HepG2 (cell line): ENCODE results near the gene PRRG3. TPM values are rescaled to one million over a fixed set of nuclear protein-coding genes. Genes with fewer than 3 reads are reported as not detected.

ENCODE experiments used
- ATAC-seq: fragments of 200-7000 bp; cut with Tn5 transposase; 3 replicates; pipeline ENCODE4 v1.9.1; 2020; ENCODE audit warnings: mild to moderate bottlenecking, moderate library complexity
- BruUV-seq: library from RNA; stranded (reverse); fragments of 400-500 nt; replicated peaks from 2 replicates; lab custom pipeline; 2021; lab: Mats Ljungman, UMichigan
- CTCF ChIA-PET: fragments of 300-600 bp; formaldehyde crosslinking; extraction: SDS; loops from one replicate; lab custom pipeline; 2021; ENCODE audit warnings: low total read pairs, inconsistent platforms, low intra/inter-chr PET ratio; lab: Yijun Ruan, JAX
- POLR2A ChIA-PET: fragments of 350-600 bp; sonication (Branson Sonifier 250); formaldehyde crosslinking; loops from one replicate; lab custom pipeline; 2020; ENCODE audit warnings: antibody characterized with exemption, inconsistent platforms; lab: Yijun Ruan, JAX
- DNase-seq: peaks from one replicate; pipeline ENCODE4 v3.0.0-alpha.2; 2015; ENCODE audit warnings: low spot score
- FAIRE-seq: peaks from 3 replicates; lab custom pipeline; 2011; peaks lifted over from hg19 to GRCh38; lab: Jason Lieb, UNC
- H2AFZ ChIP-seq: one replicate; pipeline ENCODE4 v1.6.1; 2011; ENCODE audit warnings: low read length, inconsistent platforms
- H3K27ac ChIP-seq: fragments of 300-600 bp; 3 replicates; pipeline ENCODE4 v1.8.0; 2011; ENCODE audit warnings: mixed run types, mild to moderate bottlenecking, mixed read lengths, low read length, inconsistent platforms; ENCODE audit not compliant: insufficient read depth; ENCODE audit errors: extremely low read length
- H3K27me3 ChIP-seq, 2 experiments: fragments of 200-600 bp in 1 of 2; 2 replicates in 1 of 2; 3 replicates in 1 of 2; pipeline versions ENCODE4 v1.6.0 to v1.8.0; 2011; ENCODE audit warnings: low read length in 2 of 2, mild to moderate bottlenecking in 2 of 2, moderate library complexity in 2 of 2, inconsistent platforms in 1 of 2; ENCODE audit not compliant: insufficient read depth in 2 of 2, control insufficient read depth in 1 of 2
- H3K36me3 ChIP-seq, 2 experiments: fragments of 200-600 bp in 1 of 2; replicated peaks in 1 of 2; 2 replicates in 1 of 2; 3 replicates in 1 of 2; pipeline versions ENCODE4 v1.5.1 to v1.8.0; 2011; ENCODE audit warnings: low read length in 2 of 2, inconsistent platforms in 1 of 2; ENCODE audit not compliant: insufficient read depth in 2 of 2, control insufficient read depth in 1 of 2
- H3K4me1 ChIP-seq: 2 replicates; pipeline ENCODE4 v1.5.1; 2012; ENCODE audit warnings: low read length, inconsistent platforms; ENCODE audit not compliant: insufficient read depth
- H3K4me2 ChIP-seq: 2 replicates; pipeline ENCODE4 v1.6.0; 2011; ENCODE audit warnings: low read depth, low read length, inconsistent platforms
- H3K4me3 ChIP-seq, 3 experiments: fragments of 200-600 bp in 1 of 3; sonication (generic), shearing (Covaris generic) in 1 of 3; replicated peaks in 1 of 3; 2 replicates each; pipeline ENCODE4 v1.5.1; 2011 to 2016; ENCODE audit warnings: low read length in 3 of 3, inconsistent platforms in 2 of 3, low read depth in 2 of 3, mild to moderate bottlenecking in 2 of 3, control low read depth in 1 of 3, mixed read lengths in 1 of 3; ENCODE audit not compliant: insufficient read depth in 1 of 3
- H3K79me2 ChIP-seq: one replicate; pipeline ENCODE4 v1.6.1; 2011; ENCODE audit warnings: low read length, inconsistent platforms; ENCODE audit not compliant: insufficient read depth
- H3K9ac ChIP-seq: 2 replicates; pipeline ENCODE4 v1.6.0; 2011; ENCODE audit warnings: mild to moderate bottlenecking, low read depth, low read length, inconsistent platforms; ENCODE audit not compliant: insufficient read depth
- H3K9me3 ChIP-seq: 2 replicates; pipeline ENCODE4 v1.5.1; 2012; ENCODE audit warnings: mild to moderate bottlenecking, low read length
- H4K20me1 ChIP-seq: 2 replicates; pipeline ENCODE4 v1.6.0; 2011; ENCODE audit warnings: inconsistent platforms, mild to moderate bottlenecking, low read length, moderate library complexity; ENCODE audit not compliant: insufficient read depth
- ARNTL ChIP-seq: sonication (generic); formaldehyde crosslinking; IDR thresholded peaks from 2 replicates; pipeline ENCODE4 v1.4.0; 2020; ENCODE audit warnings: mild to moderate bottlenecking, missing genetic modification reagents
- CBX5 ChIP-seq: sonication (generic); formaldehyde crosslinking; IDR thresholded peaks from 2 replicates; pipeline ENCODE4 v1.4.0; 2020; ENCODE audit warnings: missing genetic modification reagents, borderline replicate concordance
- SMAD1 ChIP-seq: sonication (generic); formaldehyde crosslinking; IDR thresholded peaks from 2 replicates; pipeline ENCODE4 v1.4.0; 2020; ENCODE audit warnings: missing genetic modification reagents, low read depth, mild to moderate bottlenecking, borderline replicate concordance
- XBP1 ChIP-seq: sonication (generic); formaldehyde crosslinking; IDR thresholded peaks from 2 replicates; pipeline ENCODE4 v1.5.0; 2020; ENCODE audit warnings: missing genetic modification reagents
- ZFP36L2 ChIP-seq: sonication (generic); formaldehyde crosslinking; IDR thresholded peaks from 2 replicates; pipeline ENCODE4 v1.4.0; 2020; ENCODE audit warnings: missing genetic modification reagents
- ZNF562 ChIP-seq: sonication (generic); formaldehyde crosslinking; IDR thresholded peaks from 2 replicates; pipeline ENCODE4 v1.8.0; 2022; ENCODE audit warnings: missing genetic modification reagents, borderline replicate concordance
- ZNF576 ChIP-seq: sonication (generic); formaldehyde crosslinking; IDR thresholded peaks from 2 replicates; pipeline ENCODE4 v1.4.0; 2020; ENCODE audit warnings: mild to moderate bottlenecking, missing genetic modification reagents
- ZNF891 ChIP-seq: sonication (generic); formaldehyde crosslinking; IDR thresholded peaks from 2 replicates; pipeline ENCODE4 v1.5.0; 2020; ENCODE audit warnings: mild to moderate bottlenecking, missing genetic modification reagents
- WGBS: methylation state at CpG from one replicate; pipeline ENCODE4 v1.1.6; 2017; ENCODE audit warnings: low lambda C conversion rate; 5-methylcytosine and 5-hydroxymethylcytosine counted together
- in situ Hi-C: cut with HindIII; loops from 2 replicates; pipeline ENCODE4 v1.10.0; 2017; ENCODE audit warnings: low pct_unique_long_range_greater_than_20kb; ENCODE audit not compliant: extremely low pct_ligation_motif_present
- intact Hi-C: fragments of 100-400 bp; cut with micrococcal nuclease; formaldehyde crosslinking; loops from one replicate; pipeline ENCODE4 v1.10.0; 2022; ENCODE audit not compliant: unreplicated experiment
- polyA plus RNA-seq, 8 experiments: library from polyadenylated mRNA; depleted of rRNA in 3 of 8; stranded (reverse) in 7 of 8; unstranded in 1 of 8; fragments of >200 nt; fragmentation: Illumina TruSeq in 4 of 8; extraction: Trizol in 4 of 8; gene quantifications; 2 replicates each; pipeline versions ENCODE4 v1.2.1 to v1.2.3, GENCODE V29; 2011 to 2016; ENCODE audit warnings: low read depth in 4 of 8, missing spikeins in 1 of 8, mixed read lengths in 1 of 8; ENCODE audit not compliant: insufficient read depth in 1 of 8
- total RNA-seq, 5 experiments: library from RNA; depleted of rRNA; stranded (reverse); fragments of >200 nt; fragmentation: Illumina TruSeq; extraction: Trizol; gene quantifications; 2 replicates each; pipeline ENCODE4 v1.2.3, GENCODE V29; 2016; ENCODE audit warnings: low read depth in 1 of 5
- TF ChIP-seq, protein P1 (sequence below): sonication (generic); formaldehyde crosslinking; conservative IDR thresholded peaks from 2 replicates; pipeline ENCODE4 v1.4.0; 2020; ENCODE audit warnings: missing genetic modification reagents
- TF ChIP-seq, protein P2 (sequence below): IDR thresholded peaks from 2 replicates; pipeline ENCODE4 v1.6.1; 2016; ENCODE audit warnings: mild to moderate bottlenecking

Gene PRRG3
- total and polyA plus RNA-seq, 2 of the 13 experiments (the other 11 are each of a cell fraction or from before 2014, with no cell fraction given) = not detected

- no peaks in the 10 kb centered on the region for H4K20me1 ChIP-seq
- no peak overlapping the region for H3K4me2 ChIP-seq
- no peak overlapping the region for H3K27ac ChIP-seq
- no peak overlapping the region for H3K4me3 ChIP-seq
- ATAC-seq (no peak), DNase-seq (no peak), FAIRE-seq (no peak)
- H3K36me3 ChIP-seq = no peaks in the 10 kb centered on the region
- H2AFZ ChIP-seq = no peak overlapping the region
- POLR2A ChIA-PET = no interaction called here
- no TSS peak for BruUV-seq
- no peaks in the 10 kb centered on the region for H3K4me1 ChIP-seq
- in situ Hi-C loops (loop anchor here (25.0 kb wide), 1 partner anchor 1086 kb away; no protein-coding TSS in a partner anchor), intact Hi-C loops (no loop called here)
- no peak for TF ChIP-seq CBX5 (CRISPR knock-in tag)
- no peak for TF ChIP-seq SMAD1
- TF ChIP-seq ZFP36L2 (CRISPR knock-in tag) = no peak
- no peak for TF ChIP-seq ZNF891 (CRISPR knock-in tag)
- TF ChIP-seq, protein P1, sequence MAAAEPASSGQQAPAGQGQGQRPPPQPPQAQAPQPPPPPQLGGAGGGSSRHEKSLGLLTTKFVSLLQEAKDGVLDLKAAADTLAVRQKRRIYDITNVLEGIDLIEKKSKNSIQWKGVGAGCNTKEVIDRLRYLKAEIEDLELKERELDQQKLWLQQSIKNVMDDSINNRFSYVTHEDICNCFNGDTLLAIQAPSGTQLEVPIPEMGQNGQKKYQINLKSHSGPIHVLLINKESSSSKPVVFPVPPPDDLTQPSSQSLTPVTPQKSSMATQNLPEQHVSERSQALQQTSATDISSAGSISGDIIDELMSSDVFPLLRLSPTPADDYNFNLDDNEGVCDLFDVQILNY (CRISPR knock-in tag) = no peak
- H3K79me2 ChIP-seq = no peaks in the 10 kb centered on the region
- H3K27me3 ChIP-seq = no peaks in the 10 kb centered on the region
- CTCF ChIA-PET = no interaction called here
- H3K9ac ChIP-seq = no peak overlapping the region
- no peaks in the 10 kb centered on the region for H3K9me3 ChIP-seq
- no CpG with 5 or more reads among the region's 5 CpGs for WGBS
Measured at GRCh38 chrX:151726751-151727150, 31.5 kb downstream of the PRRG3 start.

DNA sequence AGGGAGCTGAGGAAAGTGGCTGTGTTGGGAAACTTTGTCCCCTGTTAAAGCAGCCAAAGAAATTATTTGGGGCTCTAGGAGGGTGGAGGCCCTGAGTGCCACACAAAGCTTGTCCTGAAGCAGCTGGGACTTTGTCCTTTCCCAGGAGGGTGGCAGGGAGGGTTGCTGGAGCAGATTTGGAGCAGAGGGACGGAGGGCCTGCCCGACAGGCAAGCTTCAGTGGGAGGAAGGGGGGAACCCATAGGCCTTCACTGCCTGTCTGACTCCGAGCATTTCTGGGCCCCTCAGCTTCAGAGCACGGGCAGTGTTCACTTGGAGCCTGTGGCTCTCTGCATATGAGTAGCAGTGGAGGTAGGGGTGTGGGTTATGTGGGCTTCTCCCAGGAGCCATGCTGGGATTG lies 32.1 kb downstream of the PRRG3 start:
- no CpG with 5 or more reads among the region's 4 CpGs for WGBS
- intact Hi-C loops = no loop called here
- Histone ChIP-seq H4K20me1 (no peaks in the 10 kb centered on the region), H3K27me3 (no peaks in the 10 kb centered on the region), H3K79me2 (no peaks in the 10 kb centered on the region), H3K4me2 (no peak overlapping the region), H3K27ac (no peak overlapping the region), H3K9me3 (no peaks in the 10 kb centered on the region), H3K4me3 (no peak overlapping the region), H3K36me3 (no peaks in the 10 kb centered on the region), H2AFZ (no peak overlapping the region), H3K4me1 (no peaks in the 10 kb centered on the region), H3K9ac (no peak overlapping the region)
- BruUV-seq = no TSS peak
- no peak for FAIRE-seq
- ATAC-seq = no peak
- in situ Hi-C loops = loop anchor here (25.0 kb wide), 1 partner anchor 1085 kb away; no protein-coding TSS in a partner anchor
- POLR2A ChIA-PET = no interaction called here
- TF ChIP-seq, protein P2, sequence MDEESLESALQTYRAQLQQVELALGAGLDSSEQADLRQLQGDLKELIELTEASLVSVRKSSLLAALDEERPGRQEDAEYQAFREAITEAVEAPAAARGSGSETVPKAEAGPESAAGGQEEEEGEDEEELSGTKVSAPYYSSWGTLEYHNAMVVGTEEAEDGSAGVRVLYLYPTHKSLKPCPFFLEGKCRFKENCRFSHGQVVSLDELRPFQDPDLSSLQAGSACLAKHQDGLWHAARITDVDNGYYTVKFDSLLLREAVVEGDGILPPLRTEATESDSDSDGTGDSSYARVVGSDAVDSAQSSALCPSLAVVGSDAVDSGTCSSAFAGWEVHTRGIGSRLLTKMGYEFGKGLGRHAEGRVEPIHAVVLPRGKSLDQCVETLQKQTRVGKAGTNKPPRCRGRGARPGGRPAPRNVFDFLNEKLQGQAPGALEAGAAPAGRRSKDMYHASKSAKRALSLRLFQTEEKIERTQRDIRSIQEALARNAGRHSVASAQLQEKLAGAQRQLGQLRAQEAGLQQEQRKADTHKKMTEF = no peak
- TF ChIP-seq ZNF562 = no peak
- no peak for TF ChIP-seq ARNTL (CRISPR knock-in tag)
- no peak for TF ChIP-seq ZNF576 (CRISPR knock-in tag)
- TF ChIP-seq XBP1 (CRISPR knock-in tag) = no peak
- CTCF ChIA-PET = no interaction called here
- no peak for DNase-seq
